Measurements from ENCODE around the gene ACBD3.

DNA sequence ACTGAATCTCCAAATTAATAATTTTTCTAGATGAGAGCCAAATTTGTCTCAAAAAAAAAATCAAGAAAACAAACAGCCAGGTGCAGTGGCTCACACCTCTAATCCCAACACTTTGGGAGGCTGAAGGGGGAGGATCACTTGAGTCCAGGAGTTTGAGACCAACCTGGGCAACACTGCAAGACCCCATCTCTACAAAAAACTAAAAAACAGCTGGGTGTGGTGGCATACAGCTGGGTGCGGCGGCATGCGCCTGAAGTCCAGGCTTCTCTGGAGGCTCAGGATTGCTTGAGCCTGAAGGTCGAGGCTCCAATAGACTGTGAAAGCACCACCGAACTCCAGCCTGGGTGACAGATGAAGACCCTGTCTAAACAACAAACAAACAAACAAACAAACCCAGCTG is 14.0 kb downstream of the ACBD3 start:
- TF ChIP-seq, protein P1, sequence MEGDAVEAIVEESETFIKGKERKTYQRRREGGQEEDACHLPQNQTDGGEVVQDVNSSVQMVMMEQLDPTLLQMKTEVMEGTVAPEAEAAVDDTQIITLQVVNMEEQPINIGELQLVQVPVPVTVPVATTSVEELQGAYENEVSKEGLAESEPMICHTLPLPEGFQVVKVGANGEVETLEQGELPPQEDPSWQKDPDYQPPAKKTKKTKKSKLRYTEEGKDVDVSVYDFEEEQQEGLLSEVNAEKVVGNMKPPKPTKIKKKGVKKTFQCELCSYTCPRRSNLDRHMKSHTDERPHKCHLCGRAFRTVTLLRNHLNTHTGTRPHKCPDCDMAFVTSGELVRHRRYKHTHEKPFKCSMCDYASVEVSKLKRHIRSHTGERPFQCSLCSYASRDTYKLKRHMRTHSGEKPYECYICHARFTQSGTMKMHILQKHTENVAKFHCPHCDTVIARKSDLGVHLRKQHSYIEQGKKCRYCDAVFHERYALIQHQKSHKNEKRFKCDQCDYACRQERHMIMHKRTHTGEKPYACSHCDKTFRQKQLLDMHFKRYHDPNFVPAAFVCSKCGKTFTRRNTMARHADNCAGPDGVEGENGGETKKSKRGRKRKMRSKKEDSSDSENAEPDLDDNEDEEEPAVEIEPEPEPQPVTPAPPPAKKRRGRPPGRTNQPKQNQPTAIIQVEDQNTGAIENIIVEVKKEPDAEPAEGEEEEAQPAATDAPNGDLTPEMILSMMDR (IDR thresholded peaks at IDR 0.05), result no peak
- no peak for TF ChIP-seq POLR2A (IDR thresholded peaks at IDR 0.05)

All from esophagus squamous epithelium (tissue), 4 donors.